ENCODE data around the gene UBTF.
"Not testable (repeated sequence)": the region's sequence is repeated elsewhere in the genome, so short reads cannot be mapped to it uniquely, and the experiment has no call there.

Gene UBTF

GRCh38 chr17:44241106-44241624 is 21.7 kb upstream of the UBTF start:
- peak; percentile 18 for DNase-seq

GRCh38 chr17:44237886-44238285 is 18.4 kb upstream of the UBTF start:
- DNase-seq, result not testable (repeated sequence)

GRCh38 chr17:44236444-44236991 is 17.0 kb upstream of the UBTF start:
- no peak for DNase-seq

- no peak for DNase-seq
Measured at GRCh38 chr17:44235583-44235936, 16.1 kb upstream of the UBTF start.

GRCh38 chr17:44233582-44233981 is 14.1 kb upstream of the UBTF start:
- DNase-seq, result no peak

GRCh38 chr17:44232061-44232460 is 12.6 kb upstream of the UBTF start:
- DNase-seq, result no peak

GRCh38 chr17:44230140-44230539 is 10.7 kb upstream of the UBTF start:
- DNase-seq, result no peak

- DNase-seq, result no peak
Measured at GRCh38 chr17:44229090-44229489, 9.6 kb upstream of the UBTF start.

GRCh38 chr17:44223541-44224071 is 4.1 kb upstream of the UBTF start:
- DNase-seq, result peak; percentile 5

- peak; percentile 85 for DNase-seq
Measured at GRCh38 chr17:44222112-44222869, 2.8 kb upstream of the UBTF start.

GRCh38 chr17:44221862-44222111 is 2.3 kb upstream of the UBTF start:
- DNase-seq, result peak; percentile 84

GRCh38 chr17:44221084-44221861 is 1.8 kb upstream of the UBTF start:
- DNase-seq, result peak; percentile 75

GRCh38 chr17:44220213-44221083 is 973 bp upstream of the UBTF start:
- peak; percentile 65 for DNase-seq

- peak; percentile 52 for DNase-seq
Measured at GRCh38 chr17:44219108-44219615, 313 bp downstream of the UBTF start.

GRCh38 chr17:44218344-44219107 is 949 bp downstream of the UBTF start:
- DNase-seq, result peak; percentile 90

- no peak for DNase-seq
Measured at GRCh38 chr17:44217738-44218343, 1.6 kb downstream of the UBTF start.

GRCh38 chr17:44216694-44217093 is 2.8 kb downstream of the UBTF start:
- no peak for DNase-seq

- no peak for DNase-seq
Measured at GRCh38 chr17:44216173-44216572, 3.3 kb downstream of the UBTF start.

- no peak for DNase-seq
Measured at GRCh38 chr17:44214896-44215295, 4.6 kb downstream of the UBTF start.

- DNase-seq, result no peak
Measured at GRCh38 chr17:44214230-44214494, 5.3 kb downstream of the UBTF start.

GRCh38 chr17:44213403-44214229 is 5.9 kb downstream of the UBTF start:
- DNase-seq, result no peak

Measured in midbrain (tissue), 1 donor.